Suppressor macrophage treated with lipopolysaccharide for 4 hours (primary cell): ENCODE results near the gene MAGI1.

Source experiments
- DNase-seq: peaks from one replicate; pipeline ENCODE4 v3.0.0-alpha.2; 2020

The MAGI1 gene

GRCh38 chr3:66012711-66013110, 26.0 kb downstream of the MAGI1 start:
- no peak for DNase-seq

DNA sequence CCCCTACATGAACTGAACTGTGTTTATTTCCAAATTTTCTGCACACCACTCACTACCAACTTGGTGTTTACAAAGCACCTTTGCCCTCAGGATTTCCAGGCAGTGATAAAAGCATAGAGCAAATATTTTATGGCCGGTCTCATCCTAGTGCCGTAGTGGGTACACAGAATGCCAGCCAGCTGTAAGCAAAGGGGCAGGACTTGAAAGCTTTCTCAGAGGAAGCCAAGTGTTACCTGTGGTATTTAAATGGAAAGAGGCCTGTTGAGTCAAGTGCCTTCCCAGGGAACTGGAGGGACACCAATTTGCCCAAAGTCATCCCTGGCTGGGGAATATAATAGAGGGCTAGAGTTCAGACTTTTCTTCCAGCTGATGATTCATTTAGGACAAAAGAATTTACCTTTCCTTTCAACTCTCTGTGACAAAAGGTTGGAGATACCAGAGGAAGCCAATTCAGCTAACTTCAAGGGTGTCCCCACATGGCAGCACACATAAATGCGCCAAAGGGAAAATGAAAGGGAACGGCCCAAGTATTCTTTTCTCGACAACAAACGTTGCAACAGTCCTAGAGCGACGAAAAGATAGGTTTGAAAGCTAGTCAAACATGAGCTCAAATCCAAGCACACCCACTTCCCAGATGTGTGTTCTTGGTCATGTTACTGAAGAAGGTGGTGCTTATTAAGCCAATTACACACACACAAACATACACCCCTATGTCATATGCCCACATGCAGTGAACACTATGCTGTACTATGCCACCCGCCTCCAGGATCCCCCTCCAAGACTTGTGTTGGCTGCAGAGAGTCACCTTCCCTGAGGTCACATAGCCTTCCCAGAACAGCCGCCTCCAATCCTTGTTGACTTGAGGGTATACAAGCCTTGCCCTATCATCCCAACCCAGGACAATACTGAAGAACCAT, 27.7 kb downstream of the MAGI1 start:
- no peak for DNase-seq

DNA sequence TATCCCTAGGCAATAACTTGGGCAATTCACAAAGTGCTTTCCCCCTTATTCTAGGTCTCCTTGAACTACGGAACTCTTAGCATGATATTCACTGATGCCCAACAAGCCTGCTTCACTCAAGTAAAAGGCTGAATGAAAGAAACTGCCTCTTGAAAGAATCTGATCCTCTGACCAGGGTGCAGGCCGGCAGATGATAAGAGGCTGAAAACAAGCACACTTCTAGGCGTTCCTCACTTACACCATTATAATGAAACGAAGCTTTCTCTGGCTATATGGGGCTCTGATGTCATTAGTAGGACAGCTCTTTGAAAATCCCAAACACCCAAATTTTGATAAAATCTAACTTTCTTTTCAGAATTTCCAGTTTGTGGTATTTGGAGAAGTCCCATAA, 28.4 kb downstream of the MAGI1 start:
- DNase-seq = no peak

DNA sequence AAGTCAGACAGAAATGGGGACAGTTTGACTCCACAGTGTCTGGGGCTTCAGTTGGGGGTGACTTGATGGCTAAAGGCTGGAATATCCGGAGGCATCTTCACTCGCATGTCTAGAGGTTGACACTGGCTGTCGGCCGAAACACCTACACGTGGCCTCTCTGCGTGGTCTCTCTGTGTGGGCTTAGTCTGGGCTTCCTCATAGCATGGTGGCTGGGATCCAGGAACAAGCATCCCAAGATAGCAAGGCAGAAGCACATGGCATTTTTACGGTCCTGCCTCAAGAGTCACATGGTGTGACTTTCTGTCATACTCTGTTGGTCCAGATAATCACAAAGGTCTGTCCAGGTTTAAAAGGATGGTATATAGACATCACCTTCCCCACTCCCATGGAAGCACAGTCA, 34.5 kb downstream of the MAGI1 start:
- no peak for DNase-seq

DNA sequence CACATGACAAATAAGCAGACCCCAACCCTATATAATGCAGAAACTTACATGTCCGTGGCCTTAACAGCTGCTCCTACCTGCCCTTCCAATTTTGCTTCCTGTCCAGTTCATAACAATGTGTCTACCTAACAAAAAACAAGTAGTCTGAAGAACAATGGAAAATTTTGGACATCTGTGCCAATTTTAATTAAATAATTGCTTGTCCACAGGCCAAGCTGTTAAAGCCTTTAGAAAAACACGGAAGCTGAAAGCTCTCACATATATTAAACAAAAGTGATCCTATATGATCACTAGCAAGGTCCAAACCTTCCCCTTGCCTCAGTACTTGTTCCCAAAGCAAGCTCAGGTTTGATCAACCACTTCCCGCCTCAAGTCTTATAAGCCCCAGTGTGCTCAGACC, 37.1 kb downstream of the MAGI1 start:
- no peak for DNase-seq

- no peak for DNase-seq
Measured at GRCh38 chr3:66000506-66000905, 38.2 kb downstream of the MAGI1 start.

DNA sequence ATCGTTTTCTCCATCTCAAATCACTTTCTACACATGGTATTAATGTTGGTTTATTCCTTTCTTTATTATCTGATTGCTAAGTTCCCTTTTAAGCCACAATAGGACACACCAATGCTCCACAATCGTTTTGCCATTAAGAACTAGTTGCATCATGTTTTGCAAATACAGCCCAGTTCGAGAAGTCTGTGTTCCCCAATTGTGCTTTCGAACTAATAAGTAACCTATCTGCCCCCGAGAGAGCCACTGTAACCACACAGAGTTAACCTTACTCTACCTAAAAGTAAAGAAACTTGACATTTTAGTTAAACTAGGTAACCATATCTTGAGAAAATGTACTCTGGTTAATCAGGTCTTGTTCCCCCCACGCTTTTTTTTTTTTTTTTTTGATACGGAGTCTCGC, 39.1 kb downstream of the MAGI1 start:
- DNase-seq = no peak

DNA sequence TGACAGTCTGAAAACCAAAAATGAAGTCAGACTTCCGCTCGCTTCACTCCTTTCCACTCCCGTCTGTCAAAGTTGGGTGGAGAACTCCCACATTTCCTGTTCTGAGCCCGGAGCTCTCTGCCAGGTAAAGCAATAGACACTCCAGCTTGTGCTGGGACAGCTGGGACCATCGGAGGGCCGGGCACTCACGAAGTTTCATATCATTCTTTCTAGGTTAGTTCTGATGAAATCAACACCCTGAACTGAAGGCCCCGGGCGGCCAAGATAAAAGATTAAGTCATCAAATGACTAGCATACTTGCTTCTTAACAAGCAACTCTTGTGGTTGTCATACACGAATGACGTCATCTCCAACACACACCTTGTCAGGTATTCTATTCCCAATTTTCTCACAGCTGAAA, 42.1 kb downstream of the MAGI1 start:
- no peak for DNase-seq

DNA sequence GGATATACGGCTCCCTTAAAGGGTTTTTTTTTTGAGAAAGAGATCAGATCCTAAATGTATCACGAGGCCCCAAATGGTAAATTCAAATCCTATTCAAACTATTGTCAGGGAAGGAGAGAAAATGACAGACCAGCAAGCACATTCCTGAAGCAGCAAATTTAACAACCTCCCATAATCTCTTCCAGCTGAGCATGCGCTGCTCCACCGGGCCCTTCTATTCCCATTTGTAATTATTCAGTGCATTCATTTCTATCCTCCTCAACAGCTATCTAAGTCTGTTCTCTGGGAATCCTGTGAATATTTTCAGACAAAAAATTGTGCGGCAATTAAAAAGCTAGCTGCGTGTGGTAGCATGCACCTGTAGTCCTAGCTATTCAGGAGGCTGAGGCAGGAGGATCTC, 43.2 kb downstream of the MAGI1 start:
- no peak for DNase-seq

DNA sequence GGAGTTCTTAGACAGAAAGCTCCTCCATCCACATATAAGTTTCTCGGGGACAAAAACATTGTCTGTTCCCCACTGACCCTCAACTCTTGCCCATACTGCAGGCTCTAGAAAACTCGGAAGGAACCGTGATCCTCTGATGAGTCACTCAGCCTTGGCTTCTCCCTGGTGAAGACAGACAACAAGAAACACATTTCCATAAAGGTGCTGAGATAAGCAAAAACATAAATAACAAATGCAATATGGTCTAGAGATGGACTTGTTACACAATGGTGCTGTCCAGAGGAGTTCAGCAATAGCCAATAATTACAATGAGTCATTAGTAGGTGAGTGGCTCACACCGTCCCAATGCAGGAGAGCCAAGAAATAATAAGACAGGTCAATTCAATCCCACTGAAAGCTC, 43.7 kb downstream of the MAGI1 start:
- no peak for DNase-seq

DNA sequence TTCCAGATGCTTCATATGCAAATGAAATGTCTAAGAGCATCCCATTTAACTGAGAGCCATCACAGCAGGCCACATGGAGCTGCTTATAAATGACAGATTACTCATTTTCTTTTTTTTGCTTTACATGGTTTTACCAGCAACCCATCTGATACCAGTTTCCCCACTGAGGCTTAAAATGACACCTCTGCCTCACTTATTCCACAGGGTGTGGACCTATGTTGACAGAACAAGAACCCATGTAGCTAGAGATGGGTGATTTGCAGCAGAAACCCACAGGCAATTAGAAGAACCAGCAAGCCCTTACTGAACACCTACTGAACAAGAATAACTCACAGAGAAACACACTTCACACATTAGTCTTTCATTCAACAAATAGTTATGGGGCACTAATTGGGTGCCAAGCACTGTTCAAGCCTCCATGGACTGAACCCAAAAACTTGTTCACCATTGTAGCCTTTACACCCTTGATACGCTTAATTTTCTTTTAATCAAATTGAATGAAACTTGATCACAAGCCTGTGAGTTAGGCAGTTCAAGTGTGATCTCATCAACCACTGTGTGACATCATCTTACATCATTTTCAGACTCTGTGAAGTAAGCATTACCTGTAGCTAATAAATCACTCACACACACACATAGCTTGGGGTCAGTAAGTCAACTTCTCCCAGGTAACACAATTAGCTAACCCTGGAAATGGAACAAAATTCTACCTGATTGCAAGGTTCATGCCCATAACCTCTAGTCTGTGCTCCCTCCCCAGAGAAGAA, 45.4 kb downstream of the MAGI1 start:
- DNase-seq = no peak

DNA sequence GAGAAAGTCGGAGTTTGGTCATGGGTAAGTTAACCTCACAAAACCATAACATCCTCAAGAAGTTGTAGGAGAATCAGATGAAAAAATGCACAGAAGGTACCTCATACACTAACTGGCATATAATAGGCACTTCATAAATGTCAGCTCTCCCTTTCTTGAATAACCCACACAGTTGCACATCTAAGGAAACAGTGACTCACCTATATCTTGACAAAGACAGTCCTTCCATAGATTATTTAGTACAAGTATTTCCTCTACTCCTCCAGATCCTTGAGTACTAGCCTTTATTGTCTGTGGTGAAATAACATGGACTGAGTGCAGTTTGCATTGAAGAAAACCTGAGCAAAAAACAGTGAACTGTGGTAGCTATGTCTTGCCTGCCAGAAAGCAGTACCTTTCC, 46.6 kb downstream of the MAGI1 start:
- no peak for DNase-seq

DNA sequence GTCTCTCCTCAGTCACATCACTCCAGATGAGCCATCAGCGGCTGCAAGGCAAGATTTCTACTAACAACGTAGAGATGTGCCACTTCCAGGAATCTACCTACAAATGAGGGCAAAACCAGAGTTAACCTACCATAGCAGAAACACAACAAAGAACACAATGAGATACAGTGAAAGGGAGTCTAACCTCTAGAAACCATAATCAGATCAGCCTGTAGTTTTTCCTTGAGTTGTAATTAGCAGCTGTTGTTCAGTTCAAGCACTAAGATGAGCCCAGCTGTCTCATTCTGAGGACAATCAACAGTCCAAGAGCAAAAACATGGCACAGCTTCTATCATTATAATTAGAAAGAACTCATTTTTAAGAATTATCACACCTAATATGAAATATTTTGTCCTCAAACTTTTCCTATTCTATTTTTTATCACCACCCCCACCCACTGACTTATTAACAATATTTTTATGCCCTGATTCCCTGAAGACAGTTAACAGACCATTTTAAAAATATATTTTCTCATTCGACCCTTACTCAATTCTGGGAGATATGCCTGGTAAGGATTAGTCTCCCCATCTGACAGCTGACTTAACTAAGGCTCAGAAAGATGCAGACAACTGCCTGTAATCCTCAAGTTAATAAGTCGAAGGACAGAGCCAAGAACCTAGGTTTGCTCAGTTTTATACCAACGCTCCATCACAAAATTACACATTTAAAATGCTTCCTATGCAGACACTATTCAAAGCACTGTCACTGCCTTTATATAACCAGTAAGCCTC, 50.1 kb downstream of the MAGI1 start:
- DNase-seq = no peak

GRCh38 chr3:65986285-65986684, 52.4 kb downstream of the MAGI1 start:
- no peak for DNase-seq

DNA sequence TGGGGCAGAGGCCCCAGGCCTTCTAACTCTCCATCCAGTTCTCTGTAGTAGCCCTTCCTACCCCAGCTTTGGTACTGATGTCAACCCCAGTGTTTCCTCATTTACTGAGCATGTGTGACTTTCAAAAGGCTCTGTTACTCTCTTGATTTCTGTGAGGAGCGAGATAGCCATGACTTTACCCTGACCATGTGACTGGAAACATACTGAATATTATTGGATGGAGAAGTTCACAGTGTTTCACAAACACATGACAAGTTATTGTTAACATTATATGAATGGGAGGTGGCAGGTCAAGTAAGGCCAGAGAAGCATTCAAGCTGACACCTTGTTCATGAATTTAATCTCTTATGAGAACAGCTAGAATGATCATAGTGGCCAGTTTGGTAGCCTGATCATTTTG, 53.7 kb downstream of the MAGI1 start:
- no peak for DNase-seq

DNA sequence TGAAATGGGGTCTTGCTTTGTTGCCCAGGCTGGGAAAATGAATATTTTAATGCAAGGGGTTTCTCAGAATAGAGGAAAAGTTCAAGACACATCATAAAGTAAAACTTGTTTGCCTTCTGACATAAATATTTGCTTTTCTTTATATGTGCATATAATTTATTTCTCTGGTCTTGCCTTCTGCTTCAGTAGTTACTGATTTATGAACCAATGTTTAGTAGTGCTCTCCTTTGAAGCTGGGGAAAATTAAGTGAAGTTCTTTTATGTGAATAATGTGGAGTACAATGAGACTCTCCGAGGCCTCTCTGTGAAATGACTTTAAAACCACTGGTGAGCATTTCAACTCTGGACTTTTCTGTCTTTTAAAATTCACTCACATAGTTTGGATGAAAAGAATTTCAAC, 55.6 kb downstream of the MAGI1 start:
- no peak for DNase-seq

DNA sequence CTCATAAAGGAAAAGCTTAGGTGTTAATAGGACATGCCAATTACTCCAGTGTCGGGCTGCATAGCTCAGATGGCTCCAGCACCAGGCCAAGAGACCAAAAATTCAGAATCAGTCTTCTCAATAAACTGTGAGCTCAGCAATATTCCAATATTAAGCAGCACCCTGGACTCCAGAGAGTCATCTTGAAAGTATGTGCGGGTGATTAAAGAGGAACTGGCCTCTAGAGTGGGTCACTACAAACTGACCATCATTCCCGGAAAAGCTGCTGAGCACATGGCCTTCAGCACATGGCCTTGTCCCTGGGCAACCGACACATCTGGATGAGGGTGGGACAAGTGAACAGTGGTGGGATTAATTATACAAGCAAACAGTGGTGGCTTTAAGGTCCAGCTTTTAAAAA, 59.0 kb downstream of the MAGI1 start:
- DNase-seq = no peak

- DNase-seq = no peak
Measured at GRCh38 chr3:65979162-65979561, 59.6 kb downstream of the MAGI1 start.

DNA sequence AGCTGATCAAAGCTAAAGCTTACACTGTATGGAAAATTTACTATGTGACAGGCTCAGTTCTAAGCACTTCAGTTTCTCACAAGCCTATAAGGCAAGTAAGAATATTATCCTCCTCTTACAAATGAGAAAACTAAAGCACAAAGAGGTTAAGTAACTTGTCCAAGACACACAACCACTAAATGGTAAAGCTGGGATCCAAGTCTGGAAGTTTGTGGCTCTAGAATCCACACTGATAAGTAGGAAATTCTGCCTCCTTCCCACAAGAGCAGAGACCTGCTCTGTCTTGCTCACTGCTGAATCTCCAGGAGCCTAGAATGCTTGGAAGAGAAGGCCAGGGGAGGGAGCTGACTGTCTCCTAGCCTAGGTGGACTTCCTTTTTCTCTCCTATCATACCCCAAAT, 60.6 kb downstream of the MAGI1 start:
- DNase-seq = no peak

- no peak for DNase-seq
Measured at GRCh38 chr3:65975032-65975431, 63.7 kb downstream of the MAGI1 start.

- no peak for DNase-seq
Measured at GRCh38 chr3:65974509-65974908, 64.2 kb downstream of the MAGI1 start.

DNA sequence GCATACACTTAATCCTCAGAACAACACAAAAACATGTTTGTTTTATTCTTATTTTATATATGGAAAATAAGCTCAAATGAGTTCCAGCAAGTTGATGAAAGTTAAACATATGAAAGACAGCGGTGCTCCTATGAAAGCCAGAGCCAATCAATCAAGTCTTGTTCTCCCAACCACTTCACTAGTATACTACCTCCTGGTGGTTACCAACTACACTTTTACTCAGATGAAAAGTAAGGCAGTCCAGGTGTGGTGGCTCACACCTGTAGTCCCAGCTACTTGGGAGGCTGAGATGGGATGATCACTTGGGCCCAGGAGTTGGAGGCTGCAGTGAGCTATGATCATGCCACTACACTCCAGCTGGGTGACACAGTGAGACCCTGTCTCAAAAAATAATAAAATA, 66.0 kb downstream of the MAGI1 start:
- DNase-seq = no peak
